HG03354 (cell line): ENCODE results near the gene COX15.
"Not testable (repeated sequence)": the region's sequence is repeated elsewhere in the genome, so short reads cannot be mapped to it uniquely, and the experiment has no call there.

Source experiments
- ATAC-seq: cut with Tn5 transposase; IDR thresholded peaks from one replicate; pipeline ENCODE4 v1.9.1; 2021; ENCODE audit warnings: mild to moderate bottlenecking; ENCODE audit not compliant: unreplicated experiment, poor library complexity, severe bottlenecking

Gene COX15

GRCh38 chr10:99732033-99732842 lies at the start of gene COX15, which contains the start of gene CUTC:
Gene COX15 (minus strand): TSS chr10:99732127. CDS start chr10:99732049, 78 bp downstream.
Gene CUTC (plus strand): TSS chr10:99732234. CDS start chr10:99732349, 115 bp downstream.
- peak; percentile 92 for ATAC-seq

DNA sequence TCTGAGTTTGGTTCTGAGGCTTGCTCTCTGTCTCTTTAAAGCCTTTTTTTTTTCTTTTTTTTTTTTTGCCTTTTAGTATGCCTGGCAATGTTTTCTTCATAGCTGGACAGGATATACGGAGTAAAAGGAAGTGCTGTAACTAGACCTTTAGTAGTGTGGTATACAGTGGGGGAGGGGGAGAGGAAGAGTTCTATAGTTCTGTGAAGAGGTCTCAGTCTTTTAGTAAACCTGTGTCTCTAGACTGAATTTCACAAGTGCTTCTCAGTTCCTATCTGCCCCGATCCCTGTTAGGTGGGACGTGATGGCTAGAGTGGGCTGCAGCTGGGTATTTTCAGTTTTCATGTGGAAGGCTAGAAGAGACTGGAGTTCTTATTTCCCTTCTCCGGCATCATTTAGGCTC lies 47.4 kb upstream of the COX15 start:
- no peak for ATAC-seq

- no peak for ATAC-seq
Observed at GRCh38 chr10:99777918-99778714, 46.2 kb upstream of the COX15 start.

GRCh38 chr10:99775850-99776249 lies 43.9 kb upstream of the COX15 start:
- ATAC-seq, result no peak

GRCh38 chr10:99770408-99771045 lies 38.6 kb upstream of the COX15 start:
- ATAC-seq, result no peak

DNA sequence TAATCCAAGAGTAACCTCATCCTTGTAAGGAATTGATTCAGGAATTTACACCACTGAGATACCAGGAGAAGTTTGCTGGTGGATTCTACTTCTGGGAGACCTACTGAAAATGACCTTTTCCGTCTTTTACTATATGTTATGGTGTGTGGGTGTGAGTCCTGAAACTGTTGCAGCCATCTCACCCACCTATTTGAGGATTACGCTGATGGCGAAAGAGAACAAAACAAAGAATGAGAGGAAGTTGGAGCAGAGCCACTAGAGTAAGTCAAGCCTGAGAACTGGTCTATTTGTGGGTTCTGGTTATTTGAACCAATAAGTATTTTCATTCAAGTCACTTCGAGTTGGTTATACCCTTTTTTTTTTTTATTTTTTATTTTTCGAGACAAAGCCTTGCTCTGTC lies 37.8 kb upstream of the COX15 start:
- ATAC-seq, result no peak

DNA sequence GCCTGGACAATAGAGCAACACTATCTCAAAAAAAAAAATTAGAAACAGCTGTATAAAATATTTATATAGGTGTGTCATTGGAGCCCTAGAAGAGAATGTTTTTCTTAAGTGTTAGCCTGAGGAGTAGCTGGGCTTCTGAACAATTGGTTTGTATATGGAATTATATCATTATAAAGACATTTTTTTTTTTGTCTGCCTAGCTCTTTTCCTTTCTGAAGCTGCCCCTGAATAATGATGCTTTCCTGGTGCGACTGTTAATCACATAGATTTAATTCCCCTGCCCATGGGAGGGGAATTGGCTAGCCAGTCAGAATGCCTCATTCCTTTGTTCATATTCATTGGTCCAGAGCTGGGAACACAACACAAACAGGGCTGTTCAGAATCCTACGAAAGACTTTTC lies 36.6 kb upstream of the COX15 start:
- no peak for ATAC-seq

DNA sequence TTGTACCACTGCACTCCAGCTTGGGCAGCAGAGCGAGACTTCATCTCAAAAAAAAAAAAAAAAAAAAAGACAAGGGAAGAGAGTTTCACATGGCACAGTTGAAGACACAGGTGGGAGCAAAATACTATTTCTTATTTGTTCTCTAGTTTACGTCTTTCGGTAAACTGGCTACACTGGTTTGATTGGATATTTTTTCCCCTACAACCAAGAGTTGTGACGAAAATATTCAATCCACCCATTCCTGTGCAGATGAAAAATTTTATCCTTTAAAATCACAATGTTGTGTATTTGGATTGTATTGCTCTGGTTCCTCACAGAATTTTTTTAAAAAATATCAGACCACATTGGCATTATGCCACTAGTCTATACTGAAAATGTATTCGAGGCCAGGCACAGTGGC lies 36.0 kb upstream of the COX15 start:
- ATAC-seq, result no peak

DNA sequence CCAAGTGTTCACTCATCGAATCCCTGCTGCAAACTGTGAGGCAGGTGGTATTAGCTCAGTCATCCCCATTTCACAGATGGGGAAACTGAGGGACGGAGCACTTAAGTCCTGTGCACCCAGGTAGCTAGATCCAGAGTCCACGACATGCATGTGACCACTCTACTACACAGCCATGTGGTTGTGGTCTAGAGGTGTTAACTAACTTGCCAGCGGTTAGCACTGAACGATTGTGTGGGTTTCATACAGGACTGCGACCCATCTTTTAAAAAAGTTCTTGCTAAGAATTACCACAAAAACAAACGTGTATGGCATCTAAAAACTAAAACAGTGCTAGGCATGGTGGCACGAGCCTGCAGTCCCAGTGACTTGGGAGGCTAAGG lies 34.4 kb upstream of the COX15 start:
- ATAC-seq, result no peak

DNA sequence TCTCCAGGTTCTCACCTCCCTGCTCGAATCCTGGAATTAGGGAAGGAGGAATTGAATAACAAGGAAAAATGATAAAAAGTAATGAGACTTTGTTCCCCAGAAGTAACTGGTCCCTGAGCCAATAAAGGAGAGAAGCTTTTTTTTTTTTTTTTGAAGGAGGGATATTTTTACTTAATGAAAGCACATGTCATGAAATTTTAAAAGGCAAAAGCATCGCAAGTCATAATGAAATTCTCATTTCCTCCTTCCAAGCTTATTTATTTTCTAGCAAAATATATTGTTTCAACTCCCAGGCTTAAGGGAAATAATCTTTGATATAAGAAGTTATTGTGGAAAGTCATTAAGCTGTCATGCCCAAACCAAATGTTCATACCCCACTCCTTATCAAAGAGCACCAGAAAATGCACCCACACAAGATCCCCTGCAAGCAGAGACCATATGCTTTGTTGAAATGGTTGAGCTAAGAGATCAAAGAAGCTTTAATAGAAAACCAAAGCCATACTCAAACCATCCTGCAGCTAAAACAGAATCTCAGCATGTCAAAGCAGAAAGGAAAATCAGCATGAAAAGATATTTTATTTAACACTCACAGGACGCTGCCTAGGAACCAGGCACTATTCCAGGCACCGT lies 33.9 kb upstream of the COX15 start:
- no peak for ATAC-seq

GRCh38 chr10:99761365-99761764 lies 29.4 kb upstream of the COX15 start:
- ATAC-seq, result no peak

DNA sequence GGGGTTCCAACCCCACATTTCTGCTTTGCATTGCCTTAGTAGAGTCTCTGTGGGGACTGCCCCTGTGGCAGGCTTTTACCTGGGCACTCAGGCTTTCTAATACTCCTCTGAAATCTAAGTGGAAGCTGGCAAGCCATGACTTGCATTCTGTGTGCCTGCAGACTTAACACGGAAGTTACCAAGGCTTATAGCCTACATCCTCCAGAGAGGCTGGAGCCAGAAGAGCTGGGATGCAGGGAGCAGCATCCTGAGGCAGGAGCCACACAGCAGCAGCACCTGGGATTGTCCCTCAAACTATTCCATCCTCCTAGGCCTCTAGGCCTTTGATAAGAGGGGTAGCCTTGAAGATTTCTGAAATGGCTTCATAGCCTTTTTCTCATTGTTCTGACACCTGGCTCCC lies 28.4 kb upstream of the COX15 start:
- ATAC-seq, result no peak

- no peak for ATAC-seq
Observed at GRCh38 chr10:99758211-99758891, 26.4 kb upstream of the COX15 start.

- ATAC-seq, result no peak
Observed at GRCh38 chr10:99756159-99756558, 24.2 kb upstream of the COX15 start.

DNA sequence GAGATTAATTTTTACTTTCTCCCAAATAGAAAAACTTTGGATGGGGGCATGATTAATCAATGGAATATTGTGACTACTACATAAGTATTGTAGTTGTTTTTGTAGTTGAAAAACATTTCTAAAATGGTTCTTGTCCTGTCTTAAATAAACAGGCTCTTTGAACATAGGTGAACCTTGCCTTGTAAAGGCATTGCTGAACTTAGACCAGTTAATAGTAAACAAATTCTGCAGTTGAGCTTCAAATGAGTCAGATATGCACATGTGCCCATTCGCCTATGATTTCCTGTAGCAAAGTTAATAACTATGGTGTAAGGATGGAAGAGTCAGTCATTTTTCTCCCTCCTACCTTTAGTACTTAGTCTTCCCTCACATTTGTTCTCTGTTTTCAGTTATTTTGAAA lies 22.7 kb upstream of the COX15 start:
- ATAC-seq, result no peak

DNA sequence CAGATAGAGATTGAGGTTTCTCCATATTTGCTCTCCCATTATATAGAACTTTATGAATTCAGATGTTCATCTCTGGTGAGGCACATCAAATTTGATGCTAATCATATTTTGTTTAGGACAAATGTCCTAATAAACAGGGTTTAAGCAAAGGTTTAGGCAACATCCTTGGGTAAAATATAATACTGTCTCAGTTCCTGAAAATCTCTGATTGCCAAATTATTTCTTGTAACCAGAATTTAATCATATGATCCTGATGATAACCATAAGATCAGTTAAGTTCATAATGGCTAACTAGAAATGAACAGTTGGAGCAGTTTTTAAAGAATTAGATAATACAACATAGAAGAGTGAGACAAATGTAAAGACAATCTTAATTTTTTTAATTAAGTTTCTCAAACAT lies 18.7 kb upstream of the COX15 start:
- no peak for ATAC-seq

- no peak for ATAC-seq
Observed at GRCh38 chr10:99748823-99749451, 17.0 kb upstream of the COX15 start.

DNA sequence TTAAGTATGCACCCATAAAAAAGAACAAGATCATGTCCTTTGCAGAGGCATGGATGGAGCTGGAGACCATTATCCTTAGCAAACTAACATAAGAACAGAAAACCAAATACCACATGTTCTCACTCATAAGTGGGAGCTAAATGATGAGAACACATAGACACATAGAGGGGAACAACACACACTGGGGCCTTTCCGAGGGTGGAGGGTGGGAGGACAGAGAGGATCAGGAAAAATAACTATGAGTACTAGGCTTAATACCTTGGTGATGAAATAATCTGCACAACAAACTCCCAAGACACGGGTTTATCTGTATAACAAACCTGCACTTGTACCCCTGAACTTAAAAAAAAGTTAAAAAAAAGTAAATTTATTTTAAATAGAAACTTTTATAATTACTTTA lies 14.2 kb upstream of the COX15 start:
- ATAC-seq, result not testable (repeated sequence)

DNA sequence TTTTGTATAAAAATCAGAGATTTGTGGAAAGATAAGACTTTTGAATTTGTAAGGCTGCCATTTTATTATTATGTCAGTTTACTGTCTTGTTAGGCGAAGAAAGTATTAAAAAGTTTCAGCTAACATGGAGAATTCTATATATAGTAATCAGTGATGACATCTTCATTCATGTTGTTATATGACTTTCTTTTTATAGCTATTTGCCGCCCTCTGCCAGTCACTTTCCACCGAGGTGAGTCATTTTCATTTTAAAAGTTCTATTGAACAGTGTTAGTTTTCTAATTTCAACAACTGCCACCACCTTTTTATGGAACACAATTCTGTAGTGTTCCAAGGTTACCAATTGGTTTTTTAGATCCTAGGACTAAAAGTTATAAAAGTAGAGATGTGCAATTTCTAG lies 11.9 kb upstream of the COX15 start:
- no peak for ATAC-seq
